GM19328 (cell line): Measurements from ENCODE around the gene TM4SF1.
"Not testable (repeated sequence)": the region's sequence is repeated elsewhere in the genome, so short reads cannot be mapped to it uniquely, and the experiment has no call there.

Experiments used
- ATAC-seq: cut with Tn5 transposase; IDR thresholded peaks from one replicate; pipeline ENCODE4 v1.9.1; 2021; ENCODE audit warnings: mild to moderate bottlenecking, moderate library complexity; ENCODE audit not compliant: unreplicated experiment

The TM4SF1 gene

GRCh38 chr3:149395107-149396089 lies 17.9 kb upstream of the TM4SF1 start:
- ATAC-seq = no peak

- ATAC-seq = no peak
Measured at GRCh38 chr3:149393345-149394160, 16.1 kb upstream of the TM4SF1 start.

- no peak for ATAC-seq
Measured at GRCh38 chr3:149391960-149392359, 14.5 kb upstream of the TM4SF1 start.

GRCh38 chr3:149390772-149391212 lies 13.3 kb upstream of the TM4SF1 start:
- no peak for ATAC-seq

GRCh38 chr3:149390294-149390693 lies 12.8 kb upstream of the TM4SF1 start:
- no peak for ATAC-seq

GRCh38 chr3:149388531-149389417 lies 11.3 kb upstream of the TM4SF1 start:
- no peak for ATAC-seq

GRCh38 chr3:149388001-149388440 lies 10.6 kb upstream of the TM4SF1 start:
- ATAC-seq = no peak

- ATAC-seq = no peak
Measured at GRCh38 chr3:149386299-149386606, 8.8 kb upstream of the TM4SF1 start.

- ATAC-seq = no peak
Measured at GRCh38 chr3:149385617-149386298, 8.3 kb upstream of the TM4SF1 start.

GRCh38 chr3:149384911-149385321 lies 7.5 kb upstream of the TM4SF1 start:
- no peak for ATAC-seq

- no peak for ATAC-seq
Measured at GRCh38 chr3:149384167-149384566, 6.7 kb upstream of the TM4SF1 start.

- ATAC-seq = no peak
Measured at GRCh38 chr3:149383703-149384102, 6.3 kb upstream of the TM4SF1 start.

- ATAC-seq = no peak
Measured at GRCh38 chr3:149382518-149382917, 5.1 kb upstream of the TM4SF1 start.

- ATAC-seq = peak; percentile 53
Measured at GRCh38 chr3:149382101-149382467, 4.6 kb upstream of the TM4SF1 start.

- ATAC-seq = no peak
Measured at GRCh38 chr3:149381173-149382100, 4.0 kb upstream of the TM4SF1 start.

GRCh38 chr3:149380220-149380619 lies 2.8 kb upstream of the TM4SF1 start:
- not testable (repeated sequence) for ATAC-seq

GRCh38 chr3:149378478-149379309 lies 1.2 kb upstream of the TM4SF1 start:
- ATAC-seq = no peak

- no peak for ATAC-seq
Measured at GRCh38 chr3:149376718-149377407, 586 bp downstream of the TM4SF1 start.
